ENCODE results near the gene EMD.

The EMD gene

GRCh38 chrX:154430916-154431315, 51.8 kb downstream of the EMD start:
- TF ChIP-seq, protein P1, sequence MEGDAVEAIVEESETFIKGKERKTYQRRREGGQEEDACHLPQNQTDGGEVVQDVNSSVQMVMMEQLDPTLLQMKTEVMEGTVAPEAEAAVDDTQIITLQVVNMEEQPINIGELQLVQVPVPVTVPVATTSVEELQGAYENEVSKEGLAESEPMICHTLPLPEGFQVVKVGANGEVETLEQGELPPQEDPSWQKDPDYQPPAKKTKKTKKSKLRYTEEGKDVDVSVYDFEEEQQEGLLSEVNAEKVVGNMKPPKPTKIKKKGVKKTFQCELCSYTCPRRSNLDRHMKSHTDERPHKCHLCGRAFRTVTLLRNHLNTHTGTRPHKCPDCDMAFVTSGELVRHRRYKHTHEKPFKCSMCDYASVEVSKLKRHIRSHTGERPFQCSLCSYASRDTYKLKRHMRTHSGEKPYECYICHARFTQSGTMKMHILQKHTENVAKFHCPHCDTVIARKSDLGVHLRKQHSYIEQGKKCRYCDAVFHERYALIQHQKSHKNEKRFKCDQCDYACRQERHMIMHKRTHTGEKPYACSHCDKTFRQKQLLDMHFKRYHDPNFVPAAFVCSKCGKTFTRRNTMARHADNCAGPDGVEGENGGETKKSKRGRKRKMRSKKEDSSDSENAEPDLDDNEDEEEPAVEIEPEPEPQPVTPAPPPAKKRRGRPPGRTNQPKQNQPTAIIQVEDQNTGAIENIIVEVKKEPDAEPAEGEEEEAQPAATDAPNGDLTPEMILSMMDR (IDR thresholded peaks at IDR 0.05; ENCODE audit: low read length, missing control alignments), result no peak
- no peak overlapping the region for H3K4me3 ChIP-seq (replicated peaks; ENCODE audit: low read depth, low read length)
- DNase-seq (ENCODE audit: low read depth), result no peak

All from fibroblast of pulmonary artery (primary cell).